Stimulated activated CD4-positive, alpha-beta T cell treated with anti-CD3 and anti-CD28 coated beads, Interleukin-4, amount 100 ng/mL, for 1 hour (primary cell): ENCODE measurements around the gene ARFGAP2.
A peak's percentile ranks its signal among the peaks of the same experiment; 100 is the strongest.

Experiments used
- DNase-seq: peaks from one replicate; pipeline ENCODE4 v3.0.0-alpha.2; 2020

Gene ARFGAP2

GRCh38 chr11:47166368-47166767 is 10.3 kb downstream of the ARFGAP2 start:
- no peak for DNase-seq

- no peak for DNase-seq
Observed at GRCh38 chr11:47165253-47165840, 11.3 kb downstream of the ARFGAP2 start.

- DNase-seq: no peak
Observed at GRCh38 chr11:47164321-47164720, 12.4 kb downstream of the ARFGAP2 start.

GRCh38 chr11:47163898-47164297 is 12.8 kb downstream of the ARFGAP2 start:
- no peak for DNase-seq

- DNase-seq: no peak
Observed at GRCh38 chr11:47163193-47163592, 13.5 kb downstream of the ARFGAP2 start.

GRCh38 chr11:47162426-47162825 is 14.3 kb downstream of the ARFGAP2 start:
- DNase-seq: no peak

GRCh38 chr11:47161890-47162289 is 14.8 kb downstream of the ARFGAP2 start:
- no peak for DNase-seq

- DNase-seq: peak; percentile 59
Observed at GRCh38 chr11:47161134-47161854, 15.4 kb downstream of the ARFGAP2 start.

- DNase-seq: no peak
Observed at GRCh38 chr11:47160753-47161133, 15.9 kb downstream of the ARFGAP2 start.

- DNase-seq: no peak
Observed at GRCh38 chr11:47158242-47158641, 18.4 kb downstream of the ARFGAP2 start.

- no peak for DNase-seq
Observed at GRCh38 chr11:47157805-47158204, 18.9 kb downstream of the ARFGAP2 start.

GRCh38 chr11:47156951-47157350 is 19.7 kb downstream of the ARFGAP2 start:
- DNase-seq: no peak

GRCh38 chr11:47156333-47156732 is 20.3 kb downstream of the ARFGAP2 start:
- no peak for DNase-seq

- DNase-seq: no peak
Observed at GRCh38 chr11:47155879-47156278, 20.8 kb downstream of the ARFGAP2 start.

- no peak for DNase-seq
Observed at GRCh38 chr11:47154616-47155570, 21.8 kb downstream of the ARFGAP2 start.

- DNase-seq: peak; percentile 58
Observed at GRCh38 chr11:47152953-47153950, 23.4 kb downstream of the ARFGAP2 start.

- DNase-seq: no peak
Observed at GRCh38 chr11:47152126-47152952, 24.3 kb downstream of the ARFGAP2 start.

- no peak for DNase-seq
Observed at GRCh38 chr11:47149782-47150181, 26.9 kb downstream of the ARFGAP2 start.

GRCh38 chr11:47148903-47149531 is 27.7 kb downstream of the ARFGAP2 start:
- no peak for DNase-seq

- no peak for DNase-seq
Observed at GRCh38 chr11:47148270-47148669, 28.4 kb downstream of the ARFGAP2 start.

GRCh38 chr11:47147681-47148080 is 29.0 kb downstream of the ARFGAP2 start:
- DNase-seq: no peak
